AG09309 (cell line): ENCODE measurements around the gene MGAT5.

ENCODE experiments used
- DNase-seq: peaks from one replicate; pipeline ENCODE4 v3.0.0-alpha.2; 2010; ENCODE audit warnings: low read depth
- H3K4me3 ChIP-seq: 2 replicates; pipeline ENCODE4 v1.5.1; 2011; ENCODE audit warnings: mild to moderate bottlenecking, low read depth, low read length, moderate library complexity; ENCODE audit not compliant: control insufficient read depth
- CTCF ChIP-seq: IDR thresholded peaks from 2 replicates; pipeline ENCODE4 v1.5.1; 2011; ENCODE audit warnings: mild to moderate bottlenecking, low read depth, low read length, inconsistent platforms; ENCODE audit not compliant: insufficient read depth, control insufficient read depth; ENCODE audit errors: missing control alignments

The MGAT5 gene

GRCh38 chr2:134408386-134408785 lies 154.5 kb downstream of the MGAT5 start:
- no peak for TF ChIP-seq CTCF
- no peak for DNase-seq

GRCh38 chr2:134408791-134409190 lies 154.9 kb downstream of the MGAT5 start:
- no peak overlapping the region for H3K4me3 ChIP-seq
- DNase-seq: no peak
- TF ChIP-seq CTCF: no peak

More at GRCh38 chr2:134408386-134408785, 154.5 kb downstream of the MGAT5 start:
- no peak overlapping the region for H3K4me3 ChIP-seq

- H3K4me3 ChIP-seq: no peak overlapping the region
- DNase-seq: no peak
- no peak for TF ChIP-seq CTCF
These were observed 156.1 kb downstream of the MGAT5 start for GRCh38 chr2:134410006-134410405.

- TF ChIP-seq CTCF: no peak
- DNase-seq: no peak
- no peak overlapping the region for H3K4me3 ChIP-seq
These were observed 157.0 kb downstream of the MGAT5 start for GRCh38 chr2:134410831-134411231.

- H3K4me3 ChIP-seq: no peak overlapping the region
- DNase-seq: no peak
- no peak for TF ChIP-seq CTCF
These were observed 157.5 kb downstream of the MGAT5 start for GRCh38 chr2:134411279-134411827.

GRCh38 chr2:134411828-134412638 lies 158.2 kb downstream of the MGAT5 start:
- TF ChIP-seq CTCF: peak; percentile 86
- no peak for DNase-seq
- H3K4me3 ChIP-seq: no peak overlapping the region
